Endothelial cell of umbilical vein (primary cell): ENCODE results near the gene ATP5PD. TPM values are rescaled to one million over a fixed set of nuclear protein-coding genes. Genes with fewer than 3 reads are reported as not detected.

ENCODE experiments used
- BruUV-seq: library from RNA; stranded (reverse); fragments of 400-500 nt; replicated peaks from 2 replicates; lab custom pipeline; 2021; lab: Mats Ljungman, UMichigan
- CTCF ChIA-PET: fragments of 300-600, 350-600 bp; sonication (Branson Sonifier 250); formaldehyde crosslinking; loops from one replicate; lab custom pipeline; 2021; ENCODE audit warnings: antibody characterized with exemption, inconsistent platforms; lab: Charles Lee
- POLR2A ChIA-PET: fragments of 300-600, 350-600 bp; sonication (Branson Sonifier 250); formaldehyde crosslinking; loops from one replicate; lab custom pipeline; 2021; ENCODE audit warnings: antibody characterized with exemption, inconsistent platforms; lab: Charles Lee
- DNase-seq: peaks from one replicate; pipeline ENCODE4 v3.0.0-alpha.2; 2011; ENCODE audit warnings: low read depth, low spot score
- FAIRE-seq: peaks from 2 replicates; lab custom pipeline; 2011; peaks lifted over from hg19 to GRCh38; lab: Jason Lieb, UNC
- H2AFZ ChIP-seq: 2 replicates; pipeline ENCODE4 v1.6.0; 2012; ENCODE audit warnings: low read depth, low read length, control low read depth, inconsistent platforms
- H3K27ac ChIP-seq: 2 replicates; pipeline ENCODE4 v1.5.1; 2011; ENCODE audit warnings: low read depth, mild to moderate bottlenecking, control low read depth, low read length, moderate library complexity; ENCODE audit not compliant: insufficient read depth
- H3K27me3 ChIP-seq, 2 experiments: 2 replicates each; pipeline versions ENCODE4 v1.6.0 to v1.6.1; 2011; ENCODE audit warnings: low read length in 2 of 2, mixed read lengths in 1 of 2; ENCODE audit not compliant: control insufficient read depth in 2 of 2, insufficient read depth in 2 of 2
- H3K36me3 ChIP-seq, 2 experiments: 2 replicates in 1 of 2; 3 replicates in 1 of 2; pipeline ENCODE4 v1.5.1; 2011; ENCODE audit warnings: low read length in 2 of 2, mild to moderate bottlenecking in 1 of 2, moderate library complexity in 1 of 2; ENCODE audit not compliant: control insufficient read depth in 2 of 2, insufficient read depth in 2 of 2; ENCODE audit errors: extremely low read depth in 1 of 2
- H3K4me1 ChIP-seq: 3 replicates; pipeline ENCODE4 v1.5.1; 2011; ENCODE audit warnings: mild to moderate bottlenecking, low read length; ENCODE audit not compliant: control insufficient read depth, insufficient read depth; ENCODE audit errors: extremely low read depth
- H3K4me2 ChIP-seq: 2 replicates; pipeline ENCODE4 v1.6.1; 2011; ENCODE audit warnings: low read length, control low read depth, mixed read lengths; ENCODE audit not compliant: insufficient read depth
- H3K4me3 ChIP-seq, 3 experiments: fragments of 200-600 bp in 1 of 3; sonication (generic), shearing (Covaris generic) in 1 of 3; replicated peaks in 1 of 3; 2 replicates each; pipeline ENCODE4 v1.5.1; 2011 to 2016; ENCODE audit warnings: control low read depth in 3 of 3, low read length in 3 of 3, mild to moderate bottlenecking in 2 of 3, inconsistent platforms in 1 of 3, low read depth in 1 of 3, moderate library complexity in 1 of 3; ENCODE audit not compliant: insufficient read depth in 1 of 3
- H3K79me2 ChIP-seq: 2 replicates; pipeline ENCODE4 v1.6.0; 2012; ENCODE audit warnings: low read length, inconsistent platforms; ENCODE audit not compliant: control insufficient read depth, insufficient read depth
- H3K9ac ChIP-seq: replicated peaks from 2 replicates; pipeline ENCODE3; 2011; ENCODE audit warnings: low read length, control low read depth; ENCODE audit not compliant: insufficient read depth; ENCODE audit errors: extremely low read depth
- H3K9me1 ChIP-seq: replicated peaks from 3 replicates; pipeline ENCODE4 v1.6.0; 2011; ENCODE audit warnings: mild to moderate bottlenecking, low read length; ENCODE audit not compliant: control insufficient read depth, insufficient read depth; ENCODE audit errors: extremely low read depth
- H3K9me3 ChIP-seq: replicated peaks from 2 replicates; pipeline ENCODE4 v1.5.1; 2012; ENCODE audit warnings: low read length, inconsistent platforms; ENCODE audit not compliant: control insufficient read depth, insufficient read depth
- H4K20me1 ChIP-seq: replicated peaks from 2 replicates; pipeline ENCODE3; 2011; ENCODE audit warnings: mild to moderate bottlenecking, low read length; ENCODE audit not compliant: control insufficient read depth, insufficient read depth; ENCODE audit errors: extremely low read depth
- EZH2 ChIP-seq: IDR thresholded peaks from 2 replicates; pipeline ENCODE4 v1.6.1; 2012; ENCODE audit warnings: borderline replicate concordance, low read depth, mild to moderate bottlenecking, moderate library complexity, low read length, inconsistent platforms; ENCODE audit not compliant: severe bottlenecking
- FOS ChIP-seq: IDR thresholded peaks from 2 replicates; pipeline ENCODE4 v1.6.1; 2011; ENCODE audit warnings: mild to moderate bottlenecking, low read length, moderate library complexity, borderline replicate concordance; ENCODE audit not compliant: insufficient read depth
- GATA2 ChIP-seq: IDR thresholded peaks from 2 replicates; pipeline ENCODE4 v1.7.0; 2011; ENCODE audit warnings: low read depth, mild to moderate bottlenecking, moderate library complexity, mixed read lengths, low read length; ENCODE audit not compliant: insufficient read length, insufficient read depth
- JUN ChIP-seq: IDR thresholded peaks from 2 replicates; pipeline ENCODE4 v1.6.1; 2011; ENCODE audit warnings: borderline replicate concordance, low read depth; ENCODE audit not compliant: insufficient read length, insufficient read depth
- MYC ChIP-seq: IDR thresholded peaks from one replicate; pipeline ENCODE4 v1.6.1; 2011; ENCODE audit warnings: mild to moderate bottlenecking, low read depth, low read length
- POLR2A ChIP-seq: IDR thresholded peaks from 2 replicates; pipeline ENCODE4 v1.6.1; 2012; ENCODE audit warnings: low read depth, mild to moderate bottlenecking, control low read depth, low read length
- POLR2AphosphoS5 ChIP-seq: IDR thresholded peaks from 2 replicates; pipeline ENCODE4 v1.6.1; 2012; ENCODE audit warnings: low read depth, mild to moderate bottlenecking, control low read depth, low read length, moderate library complexity; ENCODE audit not compliant: insufficient read depth
- dilution Hi-C: fragments of 300-500 bp; cut with MboI; formaldehyde crosslinking; loops from one replicate; pipeline ENCODE4 v1.15.0; 2019; ENCODE audit warnings: low sequenced_read_pairs; ENCODE audit not compliant: extremely low pct_ligation_motif_present
- intact Hi-C: fragments of 100-400 bp; cut with micrococcal nuclease; formaldehyde crosslinking; loops from one replicate; pipeline ENCODE4 v1.10.0; 2022
- polyA plus RNA-seq, 4 experiments: library from polyadenylated mRNA; depleted of rRNA in 3 of 4; stranded (reverse) in 3 of 4; unstranded in 1 of 4; fragments of >200 nt; gene quantifications; 2 replicates each; pipeline versions ENCODE4 v1.2.1 to v1.2.3, GENCODE V29; 2011 to 2012; ENCODE audit warnings: missing spikeins in 1 of 4
- total RNA-seq: library from RNA; stranded (reverse); gene quantifications from 2 replicates; pipeline ENCODE4 v1.2.3, GENCODE V29; 2021
- TF ChIP-seq, protein P1 (sequence below), 2 donors: IDR thresholded peaks; 1 replicate in 1 of 2; 2 replicates in 1 of 2; pipeline ENCODE4 v1.5.1; 2011; ENCODE audit warnings: low read length in 2 of 2, mild to moderate bottlenecking in 2 of 2, moderate library complexity in 2 of 2, control low read depth in 1 of 2, inconsistent platforms in 1 of 2, low read depth in 1 of 2; ENCODE audit not compliant: insufficient read depth in 1 of 2; ENCODE audit errors: extremely low read depth in 1 of 2
- TF ChIP-seq, protein P2 (sequence below): IDR thresholded peaks from 2 replicates; pipeline ENCODE4 v1.6.1; 2011; ENCODE audit not compliant: insufficient read depth, insufficient read length

The ATP5PD gene
- total and polyA plus RNA-seq, 2 donors (not counting 3 experiments of a cell fraction or from before 2014, with no cell fraction given) = 182 to 200 TPM

DNA sequence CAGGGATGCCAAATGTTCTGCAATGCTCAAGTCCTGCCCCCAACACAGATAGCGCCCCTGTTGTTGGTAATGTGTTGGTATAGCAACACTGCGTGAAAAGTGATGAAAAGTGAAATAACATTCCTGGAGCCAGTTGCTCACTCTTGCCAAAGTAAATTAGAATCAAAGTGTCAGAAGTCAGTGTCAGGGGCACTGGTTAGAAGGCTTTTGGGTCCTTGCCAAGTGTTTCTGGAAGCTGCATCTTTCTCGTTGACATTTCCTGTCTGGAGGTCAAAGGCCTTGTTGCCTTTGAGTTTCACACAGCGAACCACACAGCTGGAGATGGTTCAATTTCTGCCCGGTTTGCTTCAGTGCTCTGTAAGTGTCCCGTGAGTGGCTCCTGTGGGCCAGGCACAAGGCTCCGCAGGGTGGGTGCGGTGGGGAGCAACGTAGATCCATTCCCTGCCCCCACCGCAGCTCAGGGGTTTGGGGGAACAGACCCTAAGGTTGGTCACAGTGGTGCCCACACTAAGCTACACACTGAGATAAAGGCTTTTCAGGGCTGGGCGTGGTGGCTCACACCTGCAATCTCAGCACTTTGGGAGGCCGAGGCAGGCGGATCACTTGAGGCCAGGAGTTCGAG, 37.4 kb upstream of the ATP5PD start:
- no peak overlapping the region for H3K4me2 ChIP-seq
- no TSS peak for BruUV-seq
- DNase-seq = peak; percentile 60
- ChIA-PET POLR2A (no interaction called here), CTCF (interaction anchor here (1.0 to 4.4 kb wide), 7 partner anchors 11 to 29 kb away, joined by 3 to 19 read pairs (median 5); partner anchors contain the start of gene ARMC7)
- intact Hi-C loops (no loop called here), dilution Hi-C loops (no loop called here)
- H3K27me3 ChIP-seq = no peaks in the 10 kb centered on the region
- H3K27ac ChIP-seq = no peak overlapping the region
- TF ChIP-seq EZH2 (no peak), JUN (no peak), POLR2AphosphoS5 (peak; percentile 48), MYC (no peak), POLR2A (peak; percentile 29), GATA2 (no peak), FOS (no peak)
- TF ChIP-seq, protein P1, sequence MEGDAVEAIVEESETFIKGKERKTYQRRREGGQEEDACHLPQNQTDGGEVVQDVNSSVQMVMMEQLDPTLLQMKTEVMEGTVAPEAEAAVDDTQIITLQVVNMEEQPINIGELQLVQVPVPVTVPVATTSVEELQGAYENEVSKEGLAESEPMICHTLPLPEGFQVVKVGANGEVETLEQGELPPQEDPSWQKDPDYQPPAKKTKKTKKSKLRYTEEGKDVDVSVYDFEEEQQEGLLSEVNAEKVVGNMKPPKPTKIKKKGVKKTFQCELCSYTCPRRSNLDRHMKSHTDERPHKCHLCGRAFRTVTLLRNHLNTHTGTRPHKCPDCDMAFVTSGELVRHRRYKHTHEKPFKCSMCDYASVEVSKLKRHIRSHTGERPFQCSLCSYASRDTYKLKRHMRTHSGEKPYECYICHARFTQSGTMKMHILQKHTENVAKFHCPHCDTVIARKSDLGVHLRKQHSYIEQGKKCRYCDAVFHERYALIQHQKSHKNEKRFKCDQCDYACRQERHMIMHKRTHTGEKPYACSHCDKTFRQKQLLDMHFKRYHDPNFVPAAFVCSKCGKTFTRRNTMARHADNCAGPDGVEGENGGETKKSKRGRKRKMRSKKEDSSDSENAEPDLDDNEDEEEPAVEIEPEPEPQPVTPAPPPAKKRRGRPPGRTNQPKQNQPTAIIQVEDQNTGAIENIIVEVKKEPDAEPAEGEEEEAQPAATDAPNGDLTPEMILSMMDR (IDR thresholded peaks at IDR 0.05; ENCODE audit: extremely low read depth in 1 of 2, insufficient read depth in 1 of 2, low read depth in 1 of 2, low read length in 2 of 2) = peak in 1 of 2 donors; percentile 5
- TF ChIP-seq, protein P2, sequence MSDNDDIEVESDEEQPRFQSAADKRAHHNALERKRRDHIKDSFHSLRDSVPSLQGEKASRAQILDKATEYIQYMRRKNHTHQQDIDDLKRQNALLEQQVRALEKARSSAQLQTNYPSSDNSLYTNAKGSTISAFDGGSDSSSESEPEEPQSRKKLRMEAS = no peak
- no peak overlapping the region for H2AFZ ChIP-seq
- H3K79me2 ChIP-seq = no peaks in the 10 kb centered on the region
- no peaks in the 10 kb centered on the region for H3K36me3 ChIP-seq
- H3K4me1 ChIP-seq = peaks cover 29% of the 10 kb centered on the region
- H3K9me3 ChIP-seq = no peaks in the 10 kb centered on the region
- H3K9me1 ChIP-seq = no peaks in the 10 kb centered on the region
- H3K4me3 ChIP-seq = no peak overlapping the region
- H4K20me1 ChIP-seq = no peaks in the 10 kb centered on the region
- no peak overlapping the region for H3K9ac ChIP-seq
- peak; percentile 87 for FAIRE-seq
